ENCODE results near the gene SYNJ2.
"Not testable (repeated sequence)": the region's sequence is repeated elsewhere in the genome, so short reads cannot be mapped to it uniquely, and the experiment has no call there.

SYNJ2 gene

GRCh38 chr6:157981395-157982101 lies at the start of gene SYNJ2:
Gene SYNJ2, plus strand, starts transcription at chr6:157981863. Its CDS starts 99 bp downstream, at chr6:157981962.
- peak; percentile 65 for DNase-seq

GRCh38 chr6:157935786-157936185 lies 45.9 kb upstream of the SYNJ2 start:
- no peak for DNase-seq

- DNase-seq, result no peak
Measured at GRCh38 chr6:157937318-157937717, 44.3 kb upstream of the SYNJ2 start.

- no peak for DNase-seq
Measured at GRCh38 chr6:157937916-157938315, 43.7 kb upstream of the SYNJ2 start.

- DNase-seq, result not testable (repeated sequence)
Measured at GRCh38 chr6:157940375-157941036, 41.2 kb upstream of the SYNJ2 start.

GRCh38 chr6:157941101-157941863 lies 40.4 kb upstream of the SYNJ2 start:
- no peak for DNase-seq

GRCh38 chr6:157942351-157942750 lies 39.3 kb upstream of the SYNJ2 start:
- DNase-seq, result no peak

- no peak for DNase-seq
Measured at GRCh38 chr6:157943249-157943963, 38.3 kb upstream of the SYNJ2 start.

GRCh38 chr6:157943964-157944283 lies 37.7 kb upstream of the SYNJ2 start:
- no peak for DNase-seq

- DNase-seq, result no peak
Measured at GRCh38 chr6:157944983-157945931, 36.4 kb upstream of the SYNJ2 start.

- no peak for DNase-seq
Measured at GRCh38 chr6:157946053-157946617, 35.5 kb upstream of the SYNJ2 start.

- no peak for DNase-seq
Measured at GRCh38 chr6:157946865-157947532, 34.7 kb upstream of the SYNJ2 start.

- not testable (repeated sequence) for DNase-seq
Measured at GRCh38 chr6:157950899-157951298, 30.8 kb upstream of the SYNJ2 start.

GRCh38 chr6:157951828-157952227 lies 29.8 kb upstream of the SYNJ2 start:
- DNase-seq, result no peak

GRCh38 chr6:157952861-157953351 lies 28.8 kb upstream of the SYNJ2 start:
- no peak for DNase-seq

- no peak for DNase-seq
Measured at GRCh38 chr6:157953580-157954091, 28.0 kb upstream of the SYNJ2 start.

GRCh38 chr6:157954150-157955117 lies 27.2 kb upstream of the SYNJ2 start:
- DNase-seq, result no peak

GRCh38 chr6:157955675-157956074 lies 26.0 kb upstream of the SYNJ2 start:
- DNase-seq, result no peak

- DNase-seq, result no peak
Measured at GRCh38 chr6:157956171-157956730, 25.4 kb upstream of the SYNJ2 start.
